Mesothelial cell of epicardium (in vitro differentiated cells): ENCODE measurements around the gene TMEM271. TPM values are rescaled to one million over a fixed set of nuclear protein-coding genes. Genes with fewer than 3 reads are reported as not detected.

ENCODE experiments used
- DNase-seq, 2 experiments: peaks; one replicate each; pipeline ENCODE4 v3.0.0; 2021; ENCODE audit warnings: low spot score in 2 of 2; ENCODE audit not compliant: unreplicated experiment in 2 of 2
- H3K27ac Mint-ChIP-seq: 2 replicates; pipeline ENCODE4 v1.8.0; 2021; ENCODE audit warnings: mixed read lengths
- H3K27me3 Mint-ChIP-seq: 2 replicates; pipeline ENCODE4 v1.8.0; 2021; ENCODE audit warnings: low read depth, mixed read lengths
- H3K36me3 Mint-ChIP-seq: 2 replicates; pipeline ENCODE4 v1.8.0; 2021; ENCODE audit warnings: mixed read lengths
- H3K4me1 Mint-ChIP-seq: 2 replicates; pipeline ENCODE4 v1.8.0; 2021; ENCODE audit warnings: mixed read lengths
- H3K4me3 Mint-ChIP-seq: 2 replicates; pipeline ENCODE4 v1.8.0; 2021; ENCODE audit warnings: mild to moderate bottlenecking, moderate library complexity, mixed read lengths
- H3K9me3 Mint-ChIP-seq: 2 replicates; pipeline ENCODE4 v1.8.0; 2021; ENCODE audit warnings: mixed read lengths
- total RNA-seq: library from RNA; stranded (reverse); gene quantifications from 3 replicates; pipeline ENCODE4 v1.2.1, GENCODE V29; 2021
- TF ChIP-seq, protein P1 (sequence below): fragments of 200-600 bp; sonication (generic); IDR thresholded peaks from one replicate; pipeline ENCODE4 v1.5.0; 2021; ENCODE audit warnings: antibody characterized with exemption; ENCODE audit not compliant: unreplicated experiment

Gene TMEM271
- total RNA-seq, 1 donor from 2014 or later, result not detected

DNA sequence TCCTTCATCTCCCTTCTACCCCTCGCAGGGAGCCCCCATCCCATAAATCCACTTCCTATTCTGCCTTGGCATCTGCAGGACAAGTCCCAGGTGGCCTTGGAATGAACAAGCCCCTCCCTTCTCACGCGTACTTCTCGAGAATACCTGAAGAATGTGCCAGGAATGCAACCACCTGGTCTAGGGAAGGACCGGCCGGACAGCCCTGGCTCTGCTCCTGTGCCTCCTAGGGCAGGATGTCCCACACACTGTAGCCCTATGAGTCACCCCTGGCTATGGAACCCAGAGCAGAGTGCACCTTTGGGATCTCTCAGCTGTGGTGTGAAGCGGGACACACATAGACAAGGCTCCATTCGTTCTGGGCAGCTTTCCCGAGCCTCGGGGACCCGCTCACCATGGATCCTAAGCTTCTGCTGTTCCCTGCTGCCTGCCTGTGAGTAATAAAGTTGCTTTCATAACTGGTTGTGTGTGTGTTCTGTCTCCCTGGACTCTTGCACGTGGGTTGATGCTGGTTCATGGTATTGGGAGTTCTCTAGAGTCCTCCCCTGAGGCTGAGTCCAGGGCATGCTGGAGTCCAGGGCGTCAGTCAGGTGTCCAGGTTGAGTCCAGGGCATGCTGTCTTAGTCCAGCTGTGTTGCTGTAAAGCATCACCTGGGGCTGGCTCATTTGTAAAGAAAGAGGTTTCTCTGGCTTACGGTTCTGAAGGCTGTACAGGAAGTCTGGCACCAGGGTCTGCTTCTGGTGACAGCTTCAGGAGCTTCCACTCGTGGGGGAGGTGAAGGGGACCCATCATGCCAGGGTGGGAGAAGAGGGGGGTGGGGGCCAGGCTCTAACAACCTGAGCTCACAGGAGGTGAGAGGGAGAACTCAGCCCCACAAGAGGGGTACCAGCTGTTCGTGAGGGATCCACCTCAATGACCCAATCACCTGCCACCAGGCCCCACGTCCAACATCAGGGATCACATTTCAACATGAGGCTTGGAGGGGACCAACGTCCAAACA lies 41.8 kb upstream of the TMEM271 start:
- no peaks in the 10 kb centered on the region for H3K9me3 Mint-ChIP-seq
- no peak for DNase-seq
- H3K36me3 Mint-ChIP-seq, result no peaks in the 10 kb centered on the region
- H3K4me1 Mint-ChIP-seq, result peaks cover 3% of the 10 kb centered on the region
- no peak overlapping the region for H3K4me3 Mint-ChIP-seq
- peaks cover 36% of the 10 kb centered on the region for H3K27me3 Mint-ChIP-seq
- H3K27ac Mint-ChIP-seq, result no peak overlapping the region
- TF ChIP-seq, protein P1, sequence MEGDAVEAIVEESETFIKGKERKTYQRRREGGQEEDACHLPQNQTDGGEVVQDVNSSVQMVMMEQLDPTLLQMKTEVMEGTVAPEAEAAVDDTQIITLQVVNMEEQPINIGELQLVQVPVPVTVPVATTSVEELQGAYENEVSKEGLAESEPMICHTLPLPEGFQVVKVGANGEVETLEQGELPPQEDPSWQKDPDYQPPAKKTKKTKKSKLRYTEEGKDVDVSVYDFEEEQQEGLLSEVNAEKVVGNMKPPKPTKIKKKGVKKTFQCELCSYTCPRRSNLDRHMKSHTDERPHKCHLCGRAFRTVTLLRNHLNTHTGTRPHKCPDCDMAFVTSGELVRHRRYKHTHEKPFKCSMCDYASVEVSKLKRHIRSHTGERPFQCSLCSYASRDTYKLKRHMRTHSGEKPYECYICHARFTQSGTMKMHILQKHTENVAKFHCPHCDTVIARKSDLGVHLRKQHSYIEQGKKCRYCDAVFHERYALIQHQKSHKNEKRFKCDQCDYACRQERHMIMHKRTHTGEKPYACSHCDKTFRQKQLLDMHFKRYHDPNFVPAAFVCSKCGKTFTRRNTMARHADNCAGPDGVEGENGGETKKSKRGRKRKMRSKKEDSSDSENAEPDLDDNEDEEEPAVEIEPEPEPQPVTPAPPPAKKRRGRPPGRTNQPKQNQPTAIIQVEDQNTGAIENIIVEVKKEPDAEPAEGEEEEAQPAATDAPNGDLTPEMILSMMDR, result no peak

DNA sequence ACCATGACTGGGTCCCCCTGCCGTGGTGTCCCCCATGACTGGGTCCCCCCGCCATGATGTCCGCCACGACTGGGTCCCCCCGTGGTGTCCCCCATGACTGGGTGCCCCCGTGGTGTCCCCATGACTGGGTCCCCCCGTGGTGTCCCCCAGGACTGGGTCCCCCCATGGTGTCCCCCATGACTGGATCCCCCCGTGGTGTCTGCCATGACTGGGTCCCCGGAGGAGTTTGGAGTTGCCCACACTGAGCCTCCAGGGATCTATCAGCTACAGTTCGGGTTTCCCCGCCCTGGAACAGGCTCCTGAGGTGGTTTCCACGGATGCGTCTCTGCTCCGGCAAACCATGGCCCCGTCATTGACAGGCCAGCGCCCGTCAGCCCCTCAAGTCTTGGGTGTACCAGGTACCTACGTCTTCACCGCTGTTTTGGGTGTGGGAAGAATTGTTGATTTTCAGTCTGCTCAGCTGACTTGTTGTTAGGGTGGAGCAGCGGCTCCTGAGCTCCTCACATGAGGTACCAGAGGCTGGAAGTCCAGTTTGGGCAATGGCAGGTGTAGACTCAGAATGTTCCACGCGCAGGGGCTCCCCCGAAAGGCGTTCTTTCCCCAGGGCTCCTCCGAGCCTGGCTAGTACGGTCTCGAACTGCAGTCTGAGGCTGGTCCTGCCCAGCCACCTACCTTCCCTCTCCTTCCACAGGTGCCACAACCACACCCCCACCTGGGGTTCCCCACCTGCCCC lies 41.0 kb upstream of the TMEM271 start:
- H3K27me3 Mint-ChIP-seq, result peaks cover 40% of the 10 kb centered on the region
- TF ChIP-seq, protein P1, result no peak
- DNase-seq, result no peak
- no peak overlapping the region for H3K27ac Mint-ChIP-seq
- no peaks in the 10 kb centered on the region for H3K36me3 Mint-ChIP-seq
- no peak overlapping the region for H3K4me3 Mint-ChIP-seq
- H3K4me1 Mint-ChIP-seq, result peaks cover 3% of the 10 kb centered on the region
- no peaks in the 10 kb centered on the region for H3K9me3 Mint-ChIP-seq

DNA sequence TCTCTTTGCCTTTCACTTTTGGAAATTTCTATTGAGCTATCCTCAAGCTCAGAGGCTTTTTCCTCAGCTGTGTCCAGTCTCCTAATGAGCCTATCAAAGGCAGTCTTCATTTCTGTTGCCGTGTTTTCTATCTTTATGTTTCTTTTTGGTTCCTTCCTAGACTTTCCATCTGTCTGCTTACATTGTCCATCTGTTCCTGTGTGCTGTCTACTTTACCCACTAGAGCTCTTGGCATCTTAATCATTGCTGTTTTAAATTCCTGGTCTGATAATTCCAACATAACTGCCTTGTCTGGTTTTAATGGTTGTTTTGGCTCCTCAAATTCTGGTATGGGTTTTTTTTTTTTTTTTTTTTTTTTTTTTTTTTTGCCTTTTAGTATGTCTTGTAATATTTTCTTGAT lies 40.0 kb upstream of the TMEM271 start:
- H3K27me3 Mint-ChIP-seq, result peaks cover 42% of the 10 kb centered on the region
- DNase-seq, result no peak
- H3K4me1 Mint-ChIP-seq, result peaks cover 3% of the 10 kb centered on the region
- H3K36me3 Mint-ChIP-seq, result no peaks in the 10 kb centered on the region
- TF ChIP-seq, protein P1, result no peak
- no peaks in the 10 kb centered on the region for H3K9me3 Mint-ChIP-seq
- no peak overlapping the region for H3K4me3 Mint-ChIP-seq
- H3K27ac Mint-ChIP-seq, result no peak overlapping the region

DNA sequence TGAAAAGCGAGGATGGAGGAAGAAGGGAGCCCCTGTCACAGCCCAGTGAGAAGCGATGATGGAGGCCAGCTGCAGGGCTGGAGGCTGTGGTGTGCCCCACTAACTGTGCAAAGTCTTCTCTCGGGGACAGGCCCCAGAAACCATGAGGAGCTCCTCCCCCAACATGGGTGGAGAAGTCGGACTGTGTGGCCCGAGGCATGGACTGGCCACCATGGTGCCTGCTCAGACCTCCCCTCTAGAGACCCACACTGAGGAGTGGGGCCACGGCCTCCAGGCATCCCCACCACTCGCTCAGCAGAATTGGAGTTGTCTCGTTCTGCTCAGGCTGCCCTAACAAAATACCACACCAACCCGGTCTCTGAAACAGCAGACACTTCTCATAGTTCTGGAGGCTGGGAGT lies 37.0 kb upstream of the TMEM271 start:
- no peak overlapping the region for H3K27ac Mint-ChIP-seq
- H3K4me1 Mint-ChIP-seq, result peaks cover 3% of the 10 kb centered on the region
- no peaks in the 10 kb centered on the region for H3K9me3 Mint-ChIP-seq
- H3K36me3 Mint-ChIP-seq, result no peaks in the 10 kb centered on the region
- H3K4me3 Mint-ChIP-seq, result no peak overlapping the region
- H3K27me3 Mint-ChIP-seq, result peaks cover 56% of the 10 kb centered on the region
- DNase-seq, result no peak
- TF ChIP-seq, protein P1, result no peak

DNA sequence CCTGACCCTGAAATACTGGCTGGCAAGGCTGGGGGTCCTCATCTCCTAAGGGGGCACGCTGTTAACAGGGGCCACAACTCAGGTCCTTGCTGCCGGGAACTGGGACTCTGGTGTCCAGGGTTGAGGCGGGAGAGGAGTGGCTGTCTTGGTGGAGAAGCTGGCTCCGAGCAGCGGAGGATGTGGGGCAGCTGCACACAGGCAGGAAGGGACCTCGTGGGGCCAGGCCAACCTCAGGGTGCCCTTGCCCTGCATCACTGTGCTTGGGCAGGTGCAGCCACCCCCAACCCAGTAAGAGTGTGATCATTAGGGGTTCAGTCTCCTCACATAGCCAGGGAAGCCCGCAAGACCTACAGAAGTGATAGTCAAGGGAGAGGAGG lies 36.6 kb upstream of the TMEM271 start:
- H3K4me3 Mint-ChIP-seq, result no peak overlapping the region
- H3K36me3 Mint-ChIP-seq, result no peaks in the 10 kb centered on the region
- H3K4me1 Mint-ChIP-seq, result peaks cover 3% of the 10 kb centered on the region

More for the DNA sequence above, 36.6 kb upstream of the TMEM271 start:
- H3K9me3 Mint-ChIP-seq, result no peaks in the 10 kb centered on the region
- TF ChIP-seq, protein P1, result no peak
- H3K27ac Mint-ChIP-seq, result no peak overlapping the region
- no peak for DNase-seq
- peaks cover 54% of the 10 kb centered on the region for H3K27me3 Mint-ChIP-seq
